Nephron (organoid): ENCODE data around the gene PLD5.
A peak's percentile ranks its signal among the peaks of the same experiment; 100 is the strongest.

Experiments
- H3K27ac Mint-ChIP-seq, 3 experiments: 2 replicates each; pipeline ENCODE4 v1.8.0; 2020; ENCODE audit warnings: mixed read lengths in 3 of 3, mild to moderate bottlenecking in 2 of 3, moderate library complexity in 1 of 3
- H3K27me3 Mint-ChIP-seq: 2 replicates; pipeline ENCODE4 v1.8.0; 2021; ENCODE audit warnings: low read depth, mild to moderate bottlenecking, moderate library complexity, mixed read lengths
- H3K36me3 Mint-ChIP-seq: 2 replicates; pipeline ENCODE4 v1.8.0; 2020; ENCODE audit warnings: low read depth, mixed read lengths
- H3K4me1 Mint-ChIP-seq: 2 replicates; pipeline ENCODE4 v1.8.0; 2020; ENCODE audit warnings: mixed read lengths
- H3K4me3 Mint-ChIP-seq, 3 experiments: 2 replicates each; pipeline ENCODE4 v1.8.0; 2020; ENCODE audit warnings: mild to moderate bottlenecking in 3 of 3, mixed read lengths in 3 of 3, moderate library complexity in 2 of 3
- H3K9me3 Mint-ChIP-seq: 2 replicates; pipeline ENCODE4 v1.8.0; 2020; ENCODE audit warnings: mixed read lengths
- CTCF ChIP-seq, 3 experiments: fragments of 200-600 bp; sonication (generic); IDR thresholded peaks; one replicate each; pipeline ENCODE4 v1.5.0; 2021; ENCODE audit warnings: antibody characterized with exemption in 3 of 3; ENCODE audit not compliant: unreplicated experiment in 3 of 3

PLD5 gene

GRCh38 chr1:242522996-242523718 lies 1.3 kb downstream of the PLD5 start:
- no peaks in the 10 kb centered on the region for H3K36me3 Mint-ChIP-seq
- H3K4me1 Mint-ChIP-seq, result peaks cover 7% of the 10 kb centered on the region
- H3K4me3 Mint-ChIP-seq, result peak overlapping the region; percentile 79 to 84 (median 83)
- no peak overlapping the region for H3K27ac Mint-ChIP-seq
- H3K27me3 Mint-ChIP-seq, result peaks cover 84% of the 10 kb centered on the region
- no peak for TF ChIP-seq CTCF (IDR thresholded peaks at IDR 0.05; ENCODE audit: unreplicated experiment in 3 of 3)
- no peaks in the 10 kb centered on the region for H3K9me3 Mint-ChIP-seq

GRCh38 chr1:242522304-242522945 lies 2.1 kb downstream of the PLD5 start:
- Mint-ChIP-seq H3K4me3 (peak overlapping the region in 2 of 3 experiments; percentile 40 to 84), H3K27me3 (peaks cover 86% of the 10 kb centered on the region), H3K4me1 (peaks cover 7% of the 10 kb centered on the region), H3K27ac (no peak overlapping the region), H3K36me3 (no peaks in the 10 kb centered on the region), H3K9me3 (no peaks in the 10 kb centered on the region)
- no peak for TF ChIP-seq CTCF (IDR thresholded peaks at IDR 0.05; ENCODE audit: unreplicated experiment in 3 of 3)

DNA sequence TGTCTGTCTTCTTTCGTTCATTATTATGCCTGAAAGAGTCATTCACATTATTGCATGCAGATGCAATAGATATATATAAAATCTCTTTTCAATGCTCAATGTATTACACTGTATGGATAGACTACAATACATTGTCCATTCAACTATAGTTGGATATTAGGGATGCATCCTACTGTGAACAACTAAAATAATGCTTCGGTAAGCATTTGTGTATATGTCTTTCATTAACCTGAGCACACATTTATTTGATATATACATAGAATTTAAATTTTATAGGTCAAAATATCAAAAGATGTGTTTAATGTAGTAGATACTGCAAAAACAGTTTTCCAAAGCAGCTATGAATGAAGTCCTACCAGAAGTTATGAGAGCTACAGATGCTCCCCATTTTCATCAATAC lies 8.9 kb downstream of the PLD5 start:
- no peak for TF ChIP-seq CTCF (IDR thresholded peaks at IDR 0.05; ENCODE audit: unreplicated experiment in 3 of 3)
- Mint-ChIP-seq H3K9me3 (peaks cover 8% of the 10 kb centered on the region), H3K4me1 (no peaks in the 10 kb centered on the region), H3K36me3 (no peaks in the 10 kb centered on the region), H3K4me3 (no peak overlapping the region), H3K27me3 (peaks cover 28% of the 10 kb centered on the region), H3K27ac (no peak overlapping the region)

GRCh38 chr1:242506724-242507123 lies 17.8 kb downstream of the PLD5 start:
- H3K27ac Mint-ChIP-seq, result no peak overlapping the region
- no peak for TF ChIP-seq CTCF (IDR thresholded peaks at IDR 0.05; ENCODE audit: unreplicated experiment in 3 of 3)
- peaks cover 7% of the 10 kb centered on the region for H3K27me3 Mint-ChIP-seq
- H3K36me3 Mint-ChIP-seq, result no peaks in the 10 kb centered on the region
- no peaks in the 10 kb centered on the region for H3K9me3 Mint-ChIP-seq
- no peaks in the 10 kb centered on the region for H3K4me1 Mint-ChIP-seq
- no peak overlapping the region for H3K4me3 Mint-ChIP-seq

GRCh38 chr1:242489545-242489944 lies 35.0 kb downstream of the PLD5 start:
- peaks cover 10% of the 10 kb centered on the region for H3K9me3 Mint-ChIP-seq
- H3K27ac Mint-ChIP-seq, result no peak overlapping the region
- H3K36me3 Mint-ChIP-seq, result no peaks in the 10 kb centered on the region
- H3K4me1 Mint-ChIP-seq, result no peaks in the 10 kb centered on the region
- H3K27me3 Mint-ChIP-seq, result peaks cover 5% of the 10 kb centered on the region
- H3K4me3 Mint-ChIP-seq, result no peak overlapping the region
- TF ChIP-seq CTCF (IDR thresholded peaks at IDR 0.05; ENCODE audit: unreplicated experiment in 3 of 3), result no peak

DNA sequence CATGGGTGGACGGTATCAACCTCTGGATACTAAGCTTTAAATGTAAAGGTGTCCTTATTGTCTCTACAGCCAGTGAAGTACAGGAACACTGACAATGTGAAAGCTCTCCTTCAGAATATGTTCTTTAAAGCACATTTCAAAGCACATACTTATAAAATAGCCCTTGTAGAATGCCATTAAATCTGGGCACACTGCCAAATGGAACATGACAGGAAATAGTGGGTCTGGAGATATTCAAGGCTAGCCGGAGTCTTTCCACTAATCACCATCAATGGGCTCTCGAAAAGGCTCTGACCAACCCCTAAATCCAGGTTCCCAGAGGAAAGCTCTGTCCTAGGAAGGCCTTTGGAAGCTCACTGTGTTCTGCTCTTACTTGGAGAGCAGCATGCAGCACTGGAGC lies 46.6 kb downstream of the PLD5 start:
- Mint-ChIP-seq H3K4me3 (no peak overlapping the region), H3K4me1 (peaks cover 9% of the 10 kb centered on the region), H3K27ac (no peak overlapping the region), H3K27me3 (no peaks in the 10 kb centered on the region), H3K9me3 (peaks cover 4% of the 10 kb centered on the region), H3K36me3 (no peaks in the 10 kb centered on the region)
- TF ChIP-seq CTCF (IDR thresholded peaks at IDR 0.05; ENCODE audit: unreplicated experiment in 3 of 3), result no peak
